Heart right ventricle (tissue), 16 donors: ENCODE results near the gene MAN2A1. TPM values are rescaled to one million over a fixed set of nuclear protein-coding genes. Genes with fewer than 3 reads are reported as not detected.

Experiments used
- ATAC-seq, 8 donors: fragments of 200-7000 bp; cut with Tn5 transposase; one replicate each; pipeline ENCODE4 v1.9.1; 2020; ENCODE audit warnings: mild to moderate bottlenecking in 8 of 8, moderate library complexity in 8 of 8, moderate number of reproducible peaks in 1 of 8
- DNase-seq, 2 donors: peaks; one replicate each; pipeline ENCODE4 v3.0.0-alpha.2; 2020
- H3K27ac ChIP-seq, 10 donors: fragments of 200-600 bp; sonication (generic) in 2 of 10; one replicate each; pipeline versions ENCODE4 v1.5.0 to v1.8.0; 2020 to 2022; ENCODE audit warnings: mild to moderate bottlenecking in 3 of 10
- H3K27me3 ChIP-seq, 7 donors: fragments of 200-600 bp; one replicate each; pipeline ENCODE4 v1.8.0; 2021 to 2022; ENCODE audit warnings: mild to moderate bottlenecking in 2 of 7
- H3K36me3 ChIP-seq, 9 donors: fragments of 200-600 bp; sonication (generic) in 1 of 9; one replicate each; pipeline versions ENCODE4 v1.5.0 to v1.8.0; 2020 to 2022; ENCODE audit warnings: mild to moderate bottlenecking in 2 of 9
- H3K4me1 ChIP-seq, 9 donors: fragments of 200-600 bp; sonication (generic) in 1 of 9; one replicate each; pipeline versions ENCODE4 v1.5.0 to v1.8.0; 2020 to 2022; ENCODE audit warnings: mild to moderate bottlenecking in 4 of 9
- H3K4me3 ChIP-seq, 10 donors: fragments of 200-600 bp; sonication (generic) in 2 of 10; one replicate each; pipeline versions ENCODE4 v1.5.0 to v1.8.0; 2020 to 2022; ENCODE audit warnings: mild to moderate bottlenecking in 7 of 10, moderate library complexity in 2 of 10
- H3K9me3 ChIP-seq, 11 donors: fragments of 200-600 bp in 10 of 11; sonication (generic) in 2 of 11; one replicate each; pipeline versions ENCODE4 v1.5.0 to v1.8.0; 2013 to 2022; ENCODE audit warnings: mild to moderate bottlenecking in 2 of 11, control low read depth in 1 of 11, moderate library complexity in 1 of 11
- CTCF ChIP-seq, 9 donors: fragments of 200-600 bp; sonication (generic) in 2 of 9; IDR thresholded peaks; one replicate each; pipeline versions ENCODE4 v1.5.0 to v1.8.0; 2021 to 2022; ENCODE audit warnings: antibody characterized with exemption in 9 of 9, mild to moderate bottlenecking in 5 of 9, moderate library complexity in 1 of 9
- WGBS, 2 donors: extraction: QIAGEN DNeasy Blood & Tissue Kit; methylation state at CpG; one replicate each; pipeline ENCODE4 v1.1.7; 2013; ENCODE audit warnings: inconsistent platforms in 1 of 2; 5-methylcytosine and 5-hydroxymethylcytosine counted together
- intact Hi-C, 10 donors: fragments of 100-400 bp; cut with DNase I; formaldehyde crosslinking; loops; one replicate each; pipeline versions ENCODE4 v1.11.1 to v1.14.2; 2022
- polyA plus RNA-seq, 2 donors: library from polyadenylated mRNA; stranded (reverse); fragments of 200-250 nt; gene quantifications; one replicate each; pipeline ENCODE4 v1.2.3, GENCODE V29; 2013
- total RNA-seq, 10 donors: library from RNA; stranded (reverse); fragmentation: NEBNext Ultra II Directional in 3 of 10; extraction: Animal tissue kit (Norgen Biotek cat#: 25700) in 3 of 10; gene quantifications; one replicate each; pipeline versions ENCODE4 v1.2.1 to v1.2.4, GENCODE V29; 2021 to 2023
- donor health status: Arrhythmogenic right ventricular cardiomyopathy.
- donor health status: ischemic (EF 13 %, LVEDD 7.1; RV severe dilation, severe dysfunction).
- donor health status: healthy with polysubstance abuse.
- donor health status: DM: no; HTN: yes; CAD: no.
- donor health status: DM: no; HTN: no; CAD: no.
- donor health status: ischemic (EF 25% LVEDD 6.9; RV normal size, moderate dysfunction).
- donor health status: ischemic (EF 25% LVEDD 5.7; RV mildly dilated, moderate dysfunction).
- donor health status: healthy.
- donor health status: DM: yes; HTN: yes; CAD: no.
- donor health status: Ischemic cardiomyopathy.
- donor health status: ischemic (EF 35%, LVEDD 5.7; RV mildly dilated, moderate dysfunction).
- donor health status: nonischemic (EF 11% LVEDD 7.7; RV severe dilation, severe dysfunction).
- donor health status: DM: yes; HTN: yes; CAD: no.
- donor health status: PGD.
- donor health status: ischemic (EF 29% LVEDD 5.4; RV normal size, mild dysfunction).
- donor health status: nonischemic (EF 23%, LVEDD 6.1; RV moderate dilation, normal function).

MAN2A1 gene
- total and polyA plus RNA-seq, 12 donors, result 2.9 to 16.1 (median 6.5) TPM

- intact Hi-C loops, result loop anchor here in 1 of 10 donors (10.0 kb wide), 1 partner anchor 143 kb away; no protein-coding TSS in a partner anchor
- H3K4me3 ChIP-seq, result no peak overlapping the region
Observed at GRCh38 chr5:109837231-109837861, 147.6 kb downstream of the MAN2A1 start.

GRCh38 chr5:109838157-109838556 lies 148.4 kb downstream of the MAN2A1 start:
- H3K9me3 ChIP-seq, result no peaks in the 10 kb centered on the region
- no peak for TF ChIP-seq CTCF (IDR thresholded peaks at IDR 0.05)
- no peaks in the 10 kb centered on the region for H3K4me1 ChIP-seq
- H3K27me3 ChIP-seq, result no peaks in the 10 kb centered on the region
- ATAC-seq, result no peak
- H3K36me3 ChIP-seq, result peaks cover 0 to 49% (median 4%) of the 10 kb centered on the region in 9 donors
- intact Hi-C loops, result loop anchor here in 1 of 10 donors (10.0 kb wide), 1 partner anchor 143 kb away; no protein-coding TSS in a partner anchor
- H3K27ac ChIP-seq, result no peak overlapping the region
- H3K4me3 ChIP-seq, result no peak overlapping the region
- 100% methylated on average over 1 of the region's 1 CpG for WGBS, 2 donors
- DNase-seq, result no peak

More at GRCh38 chr5:109837231-109837861, 147.6 kb downstream of the MAN2A1 start:
- TF ChIP-seq CTCF (IDR thresholded peaks at IDR 0.05), result no peak
- DNase-seq, result no peak
- 92 to 94% methylated on average over 6 of the region's 6 CpGs for WGBS, 2 donors
- H3K4me1 ChIP-seq, result no peaks in the 10 kb centered on the region
- H3K36me3 ChIP-seq, result peaks cover 0 to 41% (median 3%) of the 10 kb centered on the region in 9 donors
- no peak for ATAC-seq
- H3K27me3 ChIP-seq, result no peaks in the 10 kb centered on the region
- no peak overlapping the region for H3K27ac ChIP-seq
- no peaks in the 10 kb centered on the region for H3K9me3 ChIP-seq

- Histone ChIP-seq H3K27ac (no peak overlapping the region), H3K9me3 (no peaks in the 10 kb centered on the region), H3K36me3 (peaks cover 0 to 84% (median 9%) of the 10 kb centered on the region in 9 donors), H3K27me3 (no peaks in the 10 kb centered on the region), H3K4me1 (no peaks in the 10 kb centered on the region), H3K4me3 (no peak overlapping the region)
- intact Hi-C loops, result loop anchor here in 2 of 10 donors (10.0 kb wide), 1 partner anchor 149 kb away; no protein-coding TSS in a partner anchor
- TF ChIP-seq CTCF (IDR thresholded peaks at IDR 0.05), result peak in 6 of 9 donors; percentile 11 to 45 (median 32)
- WGBS, 2 donors, result 91 to 94% methylated on average over 4 of the region's 4 CpGs
- ATAC-seq (no peak), DNase-seq (no peak)
Observed at GRCh38 chr5:109844148-109844547, 154.4 kb downstream of the MAN2A1 start.

GRCh38 chr5:109844695-109845094 lies 155.0 kb downstream of the MAN2A1 start:
- intact Hi-C loops, result loop anchor here in 2 of 10 donors (10.0 kb wide), 1 partner anchor 150 kb away; no protein-coding TSS in a partner anchor
- ATAC-seq (peak in 1 of 8 donors; percentile 42), DNase-seq (no peak)
- Histone ChIP-seq H3K4me3 (no peak overlapping the region), H3K36me3 (peaks cover 0 to 88% (median 9%) of the 10 kb centered on the region in 9 donors), H3K4me1 (no peaks in the 10 kb centered on the region), H3K27ac (no peak overlapping the region), H3K9me3 (no peaks in the 10 kb centered on the region), H3K27me3 (no peaks in the 10 kb centered on the region)
- no peak for TF ChIP-seq CTCF (IDR thresholded peaks at IDR 0.05)
- 73 to 74% methylated on average over 4 of the region's 4 CpGs for WGBS, 2 donors
